Upper lobe of right lung (tissue), 1 donor: ENCODE measurements around the gene SANBR. TPM values are rescaled to one million over a fixed set of nuclear protein-coding genes. Genes with fewer than 3 reads are reported as not detected.

Experiments used
- ATAC-seq: fragments of 200-7000 bp; cut with Tn5 transposase; one replicate; pipeline ENCODE4 v1.9.1; 2020; ENCODE audit warnings: mild to moderate bottlenecking, moderate library complexity
- DNase-seq: peaks from one replicate; pipeline ENCODE4 v3.0.0-alpha.2; 2020
- H3K27ac ChIP-seq: fragments of 200-600 bp; one replicate; pipeline ENCODE4 v1.8.0; 2022
- H3K27me3 ChIP-seq: fragments of 200-600 bp; one replicate; pipeline ENCODE4 v1.8.0; 2022; ENCODE audit warnings: mild to moderate bottlenecking
- H3K36me3 ChIP-seq: fragments of 200-600 bp; one replicate; pipeline ENCODE4 v1.8.0; 2022
- H3K4me1 ChIP-seq: fragments of 200-600 bp; one replicate; pipeline ENCODE4 v1.8.0; 2022
- H3K4me3 ChIP-seq: fragments of 200-600 bp; one replicate; pipeline ENCODE4 v1.8.0; 2022; ENCODE audit warnings: mild to moderate bottlenecking
- H3K9me3 ChIP-seq: fragments of 200-600 bp; one replicate; pipeline ENCODE4 v1.8.0; 2022
- CTCF ChIP-seq: fragments of 200-600 bp; IDR thresholded peaks from one replicate; pipeline ENCODE4 v1.8.0; 2022; ENCODE audit warnings: antibody characterized with exemption
- intact Hi-C: fragments of 100-400 bp; cut with DNase I; formaldehyde crosslinking; loops from one replicate; pipeline ENCODE4 v1.11.0; 2022
- long read RNA-seq: library from polyadenylated mRNA; unstranded; transcript quantifications from one replicate; pipeline ENCODE4 v2.0.0, GENCODE V29; 2021
- total RNA-seq: library from RNA; stranded (reverse); fragmentation: NEBNext Ultra II Directional; extraction: Animal tissue kit (Norgen Biotek cat#: 25700); gene quantifications from one replicate; pipeline ENCODE4 v1.2.1, GENCODE V29; 2021
- donor health status: DM: no; HTN: yes; CAD: no; lungs with severe emphysema.

Gene SANBR
- 11.1 TPM for total RNA-seq
- long read RNA-seq, full-length matches to known transcripts: 4 of 21 reads
- long read RNA-seq, partial matches to known transcripts: 6 of 21 reads
- long read RNA-seq, other reads (novel, unspliced or antisense): 11 of 21 reads

GRCh38 chr2:61065714-61066709 lies at the start of gene SANBR:
SANBR (plus strand) TSS chr2:61065871; CDS start chr2:61070351, 4,480 bp downstream.
- Histone ChIP-seq H3K4me3 (peak within 1 kb of the TSS; percentile 81), H3K4me1 (no peaks in the 10 kb centered on the region), H3K27ac (peak within 1 kb of the TSS; percentile 77), H3K9me3 (no peaks in the 10 kb centered on the region), H3K36me3 (no peaks in the 10 kb centered on the region), H3K27me3 (no peaks in the 10 kb centered on the region)
- no peak for TF ChIP-seq CTCF
- intact Hi-C loops: no loop called here
- DNase-seq (peak; percentile 94), ATAC-seq (peak; percentile 100)

DNA sequence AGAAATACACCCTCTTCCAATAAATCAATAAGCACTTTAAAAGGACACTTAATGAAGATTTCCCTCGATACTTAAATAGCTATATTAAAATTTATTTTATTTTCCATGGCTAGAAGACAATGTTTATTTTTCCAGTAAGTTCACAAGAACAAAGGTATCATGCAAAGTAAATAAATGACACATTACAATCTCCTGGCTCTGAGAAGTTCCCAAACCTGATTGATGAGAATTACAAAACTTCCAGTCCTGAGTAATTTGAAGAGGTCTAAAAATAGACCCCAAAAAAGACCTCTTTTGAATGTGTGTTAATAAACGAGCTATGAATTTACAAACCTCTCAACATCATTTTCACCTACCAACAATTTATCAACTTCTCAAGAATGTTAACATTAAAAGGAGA lies 49.7 kb upstream of the SANBR start:
- H3K27ac ChIP-seq: peak overlapping the region; percentile 91

DNA sequence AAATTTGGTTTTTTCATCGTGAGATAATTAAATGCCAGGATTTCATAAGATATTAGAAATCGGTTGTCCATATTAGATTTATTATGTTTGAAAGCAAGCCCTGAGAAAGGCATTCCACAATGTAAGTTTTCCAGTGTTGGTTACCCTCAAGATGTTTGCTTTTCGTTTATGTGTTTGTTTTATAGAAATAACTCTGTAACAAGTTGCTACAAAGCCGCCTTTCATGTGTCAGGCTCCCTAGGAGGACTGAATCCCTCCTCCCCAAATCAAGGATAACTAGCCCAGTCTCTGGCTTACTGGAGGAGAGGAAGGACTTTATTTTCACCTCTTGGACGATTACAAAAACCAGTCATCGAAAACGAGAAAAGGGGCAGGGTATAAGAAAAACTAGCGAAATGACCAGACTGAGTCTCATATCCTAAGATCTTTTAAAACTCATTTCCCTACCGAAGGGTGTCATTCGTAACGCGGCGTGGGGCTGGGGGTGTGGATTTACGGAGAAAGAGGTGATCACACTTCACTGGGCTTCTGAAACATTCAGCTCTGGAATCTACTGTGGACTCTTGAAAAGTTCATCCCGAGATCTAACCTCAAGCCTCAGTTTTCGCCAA lies 49.2 kb upstream of the SANBR start:
- peak overlapping the region; percentile 92 for H3K4me3 ChIP-seq
- H3K27me3 ChIP-seq: no peaks in the 10 kb centered on the region
- ATAC-seq: no peak
- no peak for DNase-seq
- H3K27ac ChIP-seq: peak overlapping the region; percentile 91
- intact Hi-C loops: no loop called here
- no peak for TF ChIP-seq CTCF
- H3K36me3 ChIP-seq: no peaks in the 10 kb centered on the region
- peaks cover 26% of the 10 kb centered on the region for H3K4me1 ChIP-seq
- no peaks in the 10 kb centered on the region for H3K9me3 ChIP-seq

More for the DNA sequence above, 49.7 kb upstream of the SANBR start:
- intact Hi-C loops: no loop called here
- peaks cover 26% of the 10 kb centered on the region for H3K4me1 ChIP-seq
- H3K27me3 ChIP-seq: no peaks in the 10 kb centered on the region
- H3K36me3 ChIP-seq: no peaks in the 10 kb centered on the region
- H3K9me3 ChIP-seq: no peaks in the 10 kb centered on the region
- peak overlapping the region; percentile 92 for H3K4me3 ChIP-seq
- DNase-seq: no peak
- TF ChIP-seq CTCF: no peak
- ATAC-seq: no peak

DNA sequence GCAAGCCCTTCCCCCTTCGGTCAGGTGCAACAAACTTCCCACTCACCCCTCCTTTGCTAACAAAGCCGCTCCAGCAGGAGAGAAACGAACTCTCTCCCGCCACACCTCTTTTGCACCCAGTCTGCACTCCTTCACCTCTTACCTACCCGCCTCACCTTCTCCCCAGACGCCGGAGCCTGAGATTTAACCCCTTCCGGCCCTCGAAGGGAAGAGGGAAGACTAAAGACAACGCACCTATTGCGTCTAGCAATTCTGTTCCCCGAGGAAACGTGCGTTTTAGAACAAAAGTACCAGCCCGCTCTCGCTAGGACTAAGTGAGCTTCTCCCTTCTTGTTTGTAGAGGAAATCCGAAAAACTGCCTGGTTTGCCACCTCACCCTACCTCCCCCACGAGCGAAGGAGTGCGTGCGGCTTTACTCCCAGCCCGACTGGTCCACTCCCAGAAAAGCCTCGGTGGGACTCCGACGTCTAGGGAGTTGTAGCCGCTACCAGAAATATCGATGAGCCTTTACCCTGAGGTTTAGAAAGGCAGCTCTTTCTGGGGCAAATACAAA lies 48.6 kb upstream of the SANBR start:
- Histone ChIP-seq H3K36me3 (no peaks in the 10 kb centered on the region), H3K9me3 (no peaks in the 10 kb centered on the region), H3K27me3 (no peaks in the 10 kb centered on the region), H3K4me3 (peak overlapping the region; percentile 92), H3K4me1 (peaks cover 26% of the 10 kb centered on the region), H3K27ac (peak overlapping the region; percentile 91)
- no peak for TF ChIP-seq CTCF
- peak; percentile 88 for ATAC-seq
- intact Hi-C loops: no loop called here
- DNase-seq: peak; percentile 84

DNA sequence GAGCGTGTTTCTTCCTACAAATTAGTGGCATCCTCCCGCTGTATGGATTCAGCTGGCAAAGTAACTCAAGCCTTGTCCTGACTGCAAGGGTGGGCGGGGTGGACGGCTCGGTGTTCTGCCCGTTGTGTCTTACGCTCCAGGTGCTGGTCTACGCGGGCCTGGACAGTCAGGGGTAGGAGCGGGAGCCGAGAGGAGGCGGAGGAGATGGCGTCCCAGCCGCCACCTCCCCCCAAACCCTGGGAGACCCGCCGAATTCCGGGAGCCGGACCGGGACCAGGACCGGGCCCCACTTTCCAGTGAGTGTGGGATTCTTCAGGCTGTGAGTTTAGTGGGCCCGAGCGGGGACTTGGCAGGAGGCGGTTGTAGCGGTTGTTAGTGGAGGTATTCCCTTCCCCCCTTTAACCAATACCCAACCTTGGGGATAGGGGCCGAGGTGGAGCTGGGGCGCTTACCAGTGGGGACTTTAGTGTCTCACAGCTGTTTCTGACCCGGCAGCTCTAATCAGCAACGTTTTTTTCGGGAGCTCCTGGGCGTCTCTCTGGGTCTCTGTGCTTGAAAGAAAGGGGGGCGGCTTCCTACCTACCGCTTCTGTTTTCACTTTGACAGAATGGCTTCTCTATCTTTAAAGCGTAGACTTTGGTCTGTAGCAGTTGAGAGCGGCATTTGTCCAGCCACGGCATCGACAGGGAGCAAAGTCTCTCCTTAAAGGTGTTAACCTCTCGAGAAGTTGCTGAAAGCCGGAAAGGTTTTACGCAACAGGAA lies 47.9 kb upstream of the SANBR start, which contains the start of the genes PEX13 and PUS10:
Gene PEX13 (plus strand): TSS at position 165 of the 762 bp plus-strand sequence. CDS start 40 bp downstream, at position 205.
Gene PUS10 (minus strand): TSS at position 700 of the 762 bp plus-strand sequence. CDS start 6,365 bp downstream, outside the sequence.
- intact Hi-C loops: no loop called here
- Histone ChIP-seq H3K9me3 (no peaks in the 10 kb centered on the region), H3K27ac (peak within 1 kb of the TSS; percentile 91), H3K4me3 (peak within 1 kb of the TSS; percentile 92), H3K27me3 (no peaks in the 10 kb centered on the region), H3K36me3 (no peaks in the 10 kb centered on the region), H3K4me1 (peaks cover 26% of the 10 kb centered on the region)
- DNase-seq: peak; percentile 89
- no peak for TF ChIP-seq CTCF
- peak; percentile 93 for ATAC-seq
